ENCODE data around the gene CTSH. TPM values are rescaled to one million over a fixed set of nuclear protein-coding genes. Genes with fewer than 3 reads are reported as not detected.

Gene CTSH
- total RNA-seq, 3 donors from 2014 or later = 29.6 to 57.4 (median 53.8) TPM

GRCh38 chr15:78944202-78944625, 632 bp downstream of the CTSH start:
- Histone ChIP-seq H3K4me1 (ENCODE audit: low read depth) (peaks cover 4% of the 10 kb centered on the region), H3K36me3 (ENCODE audit: low read depth) (no peaks in the 10 kb centered on the region), H3K9me3 (no peaks in the 10 kb centered on the region), H3K4me3 (peak overlapping the region; percentile 24)
- peak in 2 of 3 donors; percentile 42 to 58 for DNase-seq
- peak; percentile 56 for ATAC-seq
- intact Hi-C loops (cut with DNase I, micrococcal nuclease) = no loop called here
- TF ChIP-seq CTCF (IDR thresholded peaks at IDR 0.05) = no peak

GRCh38 chr15:78943692-78944091, 1.2 kb downstream of the CTSH start:
- Histone ChIP-seq H3K36me3 (ENCODE audit: low read depth) (no peaks in the 10 kb centered on the region), H3K4me1 (ENCODE audit: low read depth) (peaks cover 4% of the 10 kb centered on the region), H3K9me3 (no peaks in the 10 kb centered on the region), H3K4me3 (no peak overlapping the region)
- intact Hi-C loops (cut with DNase I, micrococcal nuclease) = no loop called here
- no peak for ATAC-seq
- TF ChIP-seq CTCF (IDR thresholded peaks at IDR 0.05) = no peak
- no peak for DNase-seq

GRCh38 chr15:78942741-78943140, 2.1 kb downstream of the CTSH start:
- intact Hi-C loops (cut with DNase I, micrococcal nuclease) = no loop called here
- ATAC-seq (no peak), DNase-seq (no peak)
- Histone ChIP-seq H3K4me3 (no peak overlapping the region), H3K4me1 (ENCODE audit: low read depth) (peaks cover 4% of the 10 kb centered on the region), H3K36me3 (ENCODE audit: low read depth) (no peaks in the 10 kb centered on the region), H3K9me3 (no peaks in the 10 kb centered on the region)
- TF ChIP-seq CTCF (IDR thresholded peaks at IDR 0.05) = no peak

GRCh38 chr15:78938658-78939488, 6.0 kb downstream of the CTSH start:
- no peaks in the 10 kb centered on the region for H3K4me1 ChIP-seq (ENCODE audit: low read depth)

GRCh38 chr15:78937132-78937739, 7.6 kb downstream of the CTSH start:
- H3K36me3 ChIP-seq (ENCODE audit: low read depth) = no peaks in the 10 kb centered on the region
- TF ChIP-seq CTCF (IDR thresholded peaks at IDR 0.05) = no peak
- ATAC-seq (no peak), DNase-seq (no peak)
- no peaks in the 10 kb centered on the region for H3K9me3 ChIP-seq
- H3K4me1 ChIP-seq (ENCODE audit: low read depth) = no peaks in the 10 kb centered on the region
- intact Hi-C loops (cut with DNase I, micrococcal nuclease) = no loop called here
- no peak overlapping the region for H3K4me3 ChIP-seq

More at GRCh38 chr15:78938658-78939488, 6.0 kb downstream of the CTSH start:
- no peaks in the 10 kb centered on the region for H3K36me3 ChIP-seq (ENCODE audit: low read depth)
- no peak overlapping the region for H3K4me3 ChIP-seq
- H3K9me3 ChIP-seq = no peaks in the 10 kb centered on the region
- no peak for DNase-seq
- intact Hi-C loops (cut with DNase I, micrococcal nuclease) = no loop called here
- no peak for TF ChIP-seq CTCF (IDR thresholded peaks at IDR 0.05)
- peak; percentile 65 for ATAC-seq

Measured in mucosa of descending colon (tissue), 3 donors.